IMR-90 (cell line): ENCODE measurements around the gene KDM3B. TPM values are rescaled to one million over a fixed set of nuclear protein-coding genes. Genes with fewer than 3 reads are reported as not detected.

Experiments
- ATAC-seq: fragments of 200-7000 bp; cut with Tn5 transposase; 2 replicates; pipeline ENCODE4 v1.9.1; 2020; ENCODE audit warnings: low read depth, mild to moderate bottlenecking, moderate library complexity
- BruUV-seq: library from RNA; stranded (reverse); fragments of 400-500 nt; replicated peaks from 2 replicates; lab custom pipeline; 2021; lab: Mats Ljungman, UMichigan
- CTCF ChIA-PET: fragments of 300-600 bp; formaldehyde crosslinking; extraction: SDS; loops from one replicate; lab custom pipeline; 2021; ENCODE audit warnings: antibody characterized with exemption; lab: Yijun Ruan, JAX
- POLR2A ChIA-PET: fragments of 300-600 bp; sonication (Branson Sonifier 250); formaldehyde crosslinking; loops from one replicate; lab custom pipeline; 2022; ENCODE audit warnings: antibody characterized with exemption; ENCODE audit not compliant: unreplicated experiment; lab: Charles Lee
- DNase-seq: peaks from one replicate; pipeline ENCODE4 v3.0.0; 2013
- H2AFZ ChIP-seq: replicated peaks from 2 replicates; pipeline ENCODE3; 2013; ENCODE audit warnings: low read length, mild to moderate bottlenecking; ENCODE audit not compliant: poor library complexity
- H2AK5ac ChIP-seq: 2 replicates; pipeline ENCODE4 v1.6.1; 2013; ENCODE audit warnings: low read depth, low read length, inconsistent platforms
- H2AK9ac ChIP-seq: replicated peaks from 2 replicates; pipeline ENCODE3; 2013; ENCODE audit warnings: mild to moderate bottlenecking, low read depth, low read length, moderate library complexity; ENCODE audit not compliant: poor library complexity
- H2BK120ac ChIP-seq: 2 replicates; pipeline ENCODE4 v1.6.1; 2013; ENCODE audit warnings: low read depth, low read length, inconsistent platforms
- H2BK15ac ChIP-seq: 3 replicates; pipeline ENCODE4 v1.6.1; 2013; ENCODE audit warnings: low read depth, low read length, inconsistent platforms
- H2BK20ac ChIP-seq: 2 replicates; pipeline ENCODE4 v1.6.1; 2013; ENCODE audit warnings: low read depth, mild to moderate bottlenecking, inconsistent platforms, low read length, moderate library complexity
- H2BK5ac ChIP-seq: 2 replicates; pipeline ENCODE4 v1.6.1; 2013; ENCODE audit warnings: mild to moderate bottlenecking, low read depth, low read length, inconsistent platforms; ENCODE audit not compliant: poor library complexity, severe bottlenecking
- H3K14ac ChIP-seq: replicated peaks from 2 replicates; pipeline ENCODE4 v1.6.1; 2013; ENCODE audit warnings: low read depth, low read length, inconsistent platforms
- H3K18ac ChIP-seq: 2 replicates; pipeline ENCODE4 v1.6.1; 2013; ENCODE audit warnings: low read depth, low read length, control low read depth
- H3K23ac ChIP-seq: 2 replicates; pipeline ENCODE4 v1.6.1; 2013; ENCODE audit warnings: low read depth, low read length, inconsistent platforms
- H3K27ac ChIP-seq: 2 replicates; pipeline ENCODE4 v1.5.1; 2013; ENCODE audit warnings: mild to moderate bottlenecking, control low read depth, low read length; ENCODE audit not compliant: insufficient read depth
- H3K27me3 ChIP-seq: 2 replicates; pipeline ENCODE4 v1.6.1; 2013; ENCODE audit warnings: low read length; ENCODE audit not compliant: control insufficient read depth, insufficient read depth
- H3K36me3 ChIP-seq: 2 replicates; pipeline ENCODE4 v1.6.1; 2013; ENCODE audit warnings: low read length, mixed read lengths; ENCODE audit not compliant: control insufficient read depth, insufficient read depth
- H3K4ac ChIP-seq: 2 replicates; pipeline ENCODE4 v1.6.1; 2013; ENCODE audit warnings: low read depth, low read length, inconsistent platforms
- H3K4me1 ChIP-seq: 2 replicates; pipeline ENCODE4 v1.6.1; 2013; ENCODE audit warnings: low read length, mixed read lengths; ENCODE audit not compliant: control insufficient read depth, insufficient read depth
- H3K4me2 ChIP-seq: 2 replicates; pipeline ENCODE4 v1.6.1; 2013; ENCODE audit warnings: low read depth, mild to moderate bottlenecking, control low read depth, low read length, moderate library complexity
- H3K4me3 ChIP-seq: 2 replicates; pipeline ENCODE4 v1.5.1; 2013; ENCODE audit warnings: low read depth, mild to moderate bottlenecking, control low read depth, low read length, moderate library complexity; ENCODE audit not compliant: insufficient read depth
- H3K56ac ChIP-seq: 2 replicates; pipeline ENCODE4 v1.6.1; 2013; ENCODE audit warnings: low read length, inconsistent platforms; ENCODE audit not compliant: insufficient read depth; ENCODE audit errors: extremely low read depth
- H3K79me1 ChIP-seq, 2 experiments: 2 replicates each; pipeline ENCODE4 v1.6.1; 2013; ENCODE audit warnings: low read length in 2 of 2, inconsistent platforms in 1 of 2, low read depth in 1 of 2
- H3K9ac ChIP-seq: 2 replicates; pipeline ENCODE4 v1.6.1; 2013; ENCODE audit warnings: low read depth, low read length, control low read depth
- H3K9me1 ChIP-seq: 2 replicates; pipeline ENCODE4 v1.6.1; 2013; ENCODE audit warnings: low read length, inconsistent platforms; ENCODE audit not compliant: insufficient read depth
- H3K9me3 ChIP-seq: 2 replicates; pipeline ENCODE4 v1.6.1; 2013; ENCODE audit warnings: low read length; ENCODE audit not compliant: control insufficient read depth, insufficient read depth
- H4K20me1 ChIP-seq: 2 replicates; pipeline ENCODE4 v1.6.1; 2013; ENCODE audit warnings: low read length, inconsistent platforms; ENCODE audit not compliant: insufficient read depth
- H4K5ac ChIP-seq: 2 replicates; pipeline ENCODE4 v1.6.1; 2013; ENCODE audit warnings: mild to moderate bottlenecking, low read depth, low read length, control low read depth
- H4K8ac ChIP-seq, 2 experiments: 2 replicates each; pipeline ENCODE4 v1.6.1; 2013; ENCODE audit warnings: low read depth in 2 of 2, low read length in 2 of 2, control low read depth in 1 of 2, inconsistent platforms in 1 of 2
- H4K91ac ChIP-seq: 2 replicates; pipeline ENCODE4 v1.6.1; 2013; ENCODE audit warnings: low read depth, low read length, inconsistent platforms; ENCODE audit not compliant: insufficient read depth
- CEBPB ChIP-seq: IDR thresholded peaks from 2 replicates; pipeline ENCODE4 v1.6.1; 2012; ENCODE audit warnings: low read depth, low read length, improper control_type of control experiment
- CHD1 ChIP-seq: IDR thresholded peaks from 2 replicates; pipeline ENCODE4 v1.6.1; 2012; ENCODE audit warnings: low read depth, low read length, improper control_type of control experiment
- CTCF ChIP-seq: conservative IDR thresholded peaks from 2 replicates; pipeline ENCODE4 v1.5.1; 2012; ENCODE audit warnings: mild to moderate bottlenecking, low read depth, low read length, improper control_type of control experiment
- FOS ChIP-seq: fragments of 150-350 bp; IDR thresholded peaks from 2 replicates; pipeline ENCODE4 v1.6.1; 2016; ENCODE audit warnings: low read depth, low read length
- MAFK ChIP-seq: IDR thresholded peaks from 2 replicates; pipeline ENCODE4 v1.6.1; 2012; ENCODE audit warnings: low read depth, low read length, improper control_type of control experiment
- MXI1 ChIP-seq: IDR thresholded peaks from 2 replicates; pipeline ENCODE4 v1.6.1; 2012; ENCODE audit warnings: low read depth, mild to moderate bottlenecking, low read length, moderate library complexity, borderline replicate concordance
- RAD21 ChIP-seq: IDR thresholded peaks from 2 replicates; pipeline ENCODE4 v1.6.1; 2012; ENCODE audit warnings: low read length, improper control_type of control experiment
- SMC3 ChIP-seq: fragments of 150-350 bp; IDR thresholded peaks from 2 replicates; pipeline ENCODE4 v1.6.1; 2016; ENCODE audit warnings: low read depth, mild to moderate bottlenecking, antibody characterized with exemption, low read length, moderate library complexity
- WGBS, 2 experiments: methylation state at CpG; one replicate each; pipeline versions ENCODE4 v1.1.5 to v1.1.7; 2013; ENCODE audit warnings: missing lambda C conversion rate in 2 of 2; ENCODE audit not compliant: insufficient read length in 1 of 2; ENCODE audit errors: extremely low coverage in 2 of 2; 5-methylcytosine and 5-hydroxymethylcytosine counted together
- dilution Hi-C: fragments of 300-500 bp; cut with HindIII; formaldehyde crosslinking; loops from one replicate; pipeline ENCODE4 v1.14.3; 2018; ENCODE audit warnings: low sequenced_read_pairs; ENCODE audit not compliant: unreplicated experiment
- in situ Hi-C: fragments of 300-500 bp; cut with MboI; formaldehyde crosslinking; loops from 3 replicates; pipeline ENCODE4 v1.14.3; 2019; ENCODE audit warnings: low sequenced_read_pairs, inconsistent platforms, mixed read lengths
- intact Hi-C: fragments of 100-400 bp; cut with micrococcal nuclease; formaldehyde crosslinking; loops from 2 replicates; pipeline ENCODE4 v1.10.0; 2022
- polyA plus RNA-seq, 3 experiments: library from polyadenylated mRNA; depleted of rRNA; stranded (reverse); fragments of >200 nt; gene quantifications; 2 replicates each; pipeline ENCODE4 v1.2.3, GENCODE V29; 2012; ENCODE audit warnings: low replicate concordance in 1 of 3
- total RNA-seq: library from RNA; depleted of rRNA; stranded (reverse); fragments of >200 nt; gene quantifications from 2 replicates; pipeline ENCODE4 v1.2.3, GENCODE V29; 2012

KDM3B gene
- total and polyA plus RNA-seq, 2 of the 4 experiments (the other 2 are of a cell fraction): 19.4 to 35.8 TPM

GRCh38 chr5:138353560-138354080, 1.1 kb downstream of the KDM3B start:
- peak overlapping the region; percentile 56 for H2AK9ac ChIP-seq
- H3K14ac ChIP-seq: peak overlapping the region; percentile 53
- dilution Hi-C loops (no loop called here), intact Hi-C loops (no loop called here), in situ Hi-C loops (no loop called here)
- peaks cover 6 to 26% of the 10 kb centered on the region in 2 experiments; a peak in 3 of 4 replicates for H3K79me1 ChIP-seq
- no peak overlapping the region for H2AK5ac ChIP-seq
- TF ChIP-seq MAFK: no peak
- no peak for TF ChIP-seq CEBPB
- TF ChIP-seq RAD21: no peak
- no peak for TF ChIP-seq SMC3
- no peak for TF ChIP-seq FOS
- no peak for TF ChIP-seq CHD1
- no peak for TF ChIP-seq CTCF
- no peak for TF ChIP-seq MXI1
- H3K27me3 ChIP-seq: no peaks in the 10 kb centered on the region
- peak overlapping the region; percentile 67; the same call in 1 of the 2 replicates for H3K56ac ChIP-seq
- H2BK20ac ChIP-seq: no peak overlapping the region
- peak overlapping the region; percentile 76 for H3K9ac ChIP-seq
- peak overlapping the region; percentile 78 for H3K27ac ChIP-seq
- H4K20me1 ChIP-seq: peaks cover 39% of the 10 kb centered on the region
- BruUV-seq: no TSS peak
- 0 out of 2 replicates have a peak, but pooled peaks cover 2% of the 10 kb centered on the region for H3K9me1 ChIP-seq
- ChIA-PET CTCF (interaction anchor here (0.8 to 2.8 kb wide), 5 partner anchors 12 to 160 kb away, joined by 3 to 24 read pairs (median 4); no protein-coding TSS in a partner anchor), POLR2A (no interaction called here)
- H3K4me3 ChIP-seq: peak overlapping the region; percentile 73
- peak overlapping the region; percentile 90 for H3K23ac ChIP-seq
- DNase-seq: no peak
- no peak for ATAC-seq
- 0% methylated on average over 1 of the region's 11 CpGs; no CpG with 5 or more reads in 1 of the 2 experiments for WGBS, 2 experiments
- peak overlapping the region; percentile 21; the same call in 1 of the 2 replicates for H4K91ac ChIP-seq
- peaks cover 2% of the 10 kb centered on the region; the same call in 1 of the 2 replicates for H3K4me1 ChIP-seq
- peak overlapping the region; percentile 40; the same call in 1 of the 2 replicates for H4K5ac ChIP-seq
- peak overlapping the region; percentile 55; the same call in 1 of the 2 replicates for H3K4ac ChIP-seq
- H3K4me2 ChIP-seq: peak overlapping the region; percentile 89
- peaks cover 4% of the 10 kb centered on the region for H3K9me3 ChIP-seq
- H2AFZ ChIP-seq: peak overlapping the region; percentile 82
- H2BK5ac ChIP-seq: peak overlapping the region; percentile 86
- no peak overlapping the region for H2BK120ac ChIP-seq
- no peak overlapping the region; the same call in none of the 2 replicates for H3K18ac ChIP-seq
- peaks cover 8% of the 10 kb centered on the region for H3K36me3 ChIP-seq
- H4K8ac ChIP-seq: peak overlapping the region in 1 of 2 experiments; percentile 61; a peak in 1 of 4 replicates
- no peak overlapping the region for H2BK15ac ChIP-seq
